SU-DHL-6 (cell line): ENCODE results near the gene RAPGEFL1.

Source experiments
- H2AFZ ChIP-seq: fragments of 200-600 bp; sonication (generic); 2 replicates; pipeline ENCODE4 v1.6.1; 2014; ENCODE audit warnings: low read depth, mild to moderate bottlenecking, moderate library complexity, mixed read lengths, antibody characterized with exemption, low read length; ENCODE audit not compliant: severe bottlenecking
- H3F3A ChIP-seq: fragments of 200-600 bp; shearing (Covaris generic); 2 replicates; pipeline ENCODE4 v1.6.0; 2016; ENCODE audit warnings: antibody characterized with exemption, mild to moderate bottlenecking; ENCODE audit not compliant: insufficient read depth
- H3K27ac ChIP-seq: fragments of 200-600 bp; sonication (generic); 2 replicates; pipeline ENCODE4 v1.5.1; 2016; ENCODE audit warnings: low read depth, mild to moderate bottlenecking, low read length, moderate library complexity, mixed read lengths
- H3K27me3 ChIP-seq: fragments of 200-600 bp; sonication (generic), shearing (Covaris generic); 2 replicates; pipeline ENCODE4 v1.6.0; 2014; ENCODE audit warnings: mild to moderate bottlenecking, low read length
- H3K36me3 ChIP-seq: fragments of 200-600 bp; sonication (generic); 2 replicates; pipeline ENCODE4 v1.6.1; 2014; ENCODE audit warnings: mild to moderate bottlenecking, low read length, mixed read lengths
- H3K4me2 ChIP-seq: fragments of 300-600, 200-600 bp; shearing (Covaris generic), sonication (generic); 2 replicates; pipeline ENCODE4 v1.6.0; 2014; ENCODE audit warnings: low read length, low read depth, mild to moderate bottlenecking; ENCODE audit not compliant: poor library complexity, severe bottlenecking
- H3K4me3 ChIP-seq: fragments of 200-600 bp; sonication (generic); 2 replicates; pipeline ENCODE4 v1.5.1; 2014; ENCODE audit warnings: antibody characterized with exemption, low read length, mild to moderate bottlenecking, mixed read lengths; ENCODE audit not compliant: insufficient read depth, poor library complexity, severe bottlenecking
- H3K79me2 ChIP-seq: fragments of 200-600 bp; sonication (generic); 2 replicates; pipeline ENCODE4 v1.6.1; 2014; ENCODE audit warnings: mild to moderate bottlenecking, low read length, moderate library complexity; ENCODE audit not compliant: insufficient read depth
- H3K9ac ChIP-seq: fragments of 200-600 bp; sonication (generic); 2 replicates; pipeline ENCODE4 v1.7.0; 2014; ENCODE audit warnings: mild to moderate bottlenecking, low read length
- H3K9me2 ChIP-seq: fragments of 200-600 bp; sonication (generic); replicated peaks from 2 replicates; pipeline ENCODE4 v1.6.1; 2014; ENCODE audit warnings: low read length; ENCODE audit not compliant: insufficient read depth
- H3K9me3 ChIP-seq: fragments of 200-600 bp; sonication (generic); 2 replicates; pipeline ENCODE4 v1.6.1; 2014; ENCODE audit warnings: low read length, mixed read lengths; ENCODE audit not compliant: insufficient read depth
- H4K20me1 ChIP-seq: fragments of 200-600 bp; sonication (generic); 2 replicates; pipeline ENCODE4 v1.6.1; 2014; ENCODE audit warnings: low read depth, mild to moderate bottlenecking, antibody characterized with exemption, low read length, moderate library complexity, mixed read lengths
- EZH2phosphoT487 ChIP-seq: fragments of 200-600 bp; sonication (generic), shearing (Covaris generic); conservative IDR thresholded peaks from 2 replicates; pipeline ENCODE4 v1.6.1; 2018; ENCODE audit warnings: mild to moderate bottlenecking, antibody characterized with exemption, low read length, moderate library complexity, mixed read lengths
- TF ChIP-seq, protein P1 (sequence below): fragments of 200-600 bp; sonication (generic); IDR thresholded peaks from one replicate; pipeline ENCODE4 v1.5.1; 2017; ENCODE audit warnings: antibody characterized with exemption, mild to moderate bottlenecking, low read length, moderate library complexity; ENCODE audit not compliant: insufficient read depth, poor library complexity, severe bottlenecking

RAPGEFL1 gene, protein sequence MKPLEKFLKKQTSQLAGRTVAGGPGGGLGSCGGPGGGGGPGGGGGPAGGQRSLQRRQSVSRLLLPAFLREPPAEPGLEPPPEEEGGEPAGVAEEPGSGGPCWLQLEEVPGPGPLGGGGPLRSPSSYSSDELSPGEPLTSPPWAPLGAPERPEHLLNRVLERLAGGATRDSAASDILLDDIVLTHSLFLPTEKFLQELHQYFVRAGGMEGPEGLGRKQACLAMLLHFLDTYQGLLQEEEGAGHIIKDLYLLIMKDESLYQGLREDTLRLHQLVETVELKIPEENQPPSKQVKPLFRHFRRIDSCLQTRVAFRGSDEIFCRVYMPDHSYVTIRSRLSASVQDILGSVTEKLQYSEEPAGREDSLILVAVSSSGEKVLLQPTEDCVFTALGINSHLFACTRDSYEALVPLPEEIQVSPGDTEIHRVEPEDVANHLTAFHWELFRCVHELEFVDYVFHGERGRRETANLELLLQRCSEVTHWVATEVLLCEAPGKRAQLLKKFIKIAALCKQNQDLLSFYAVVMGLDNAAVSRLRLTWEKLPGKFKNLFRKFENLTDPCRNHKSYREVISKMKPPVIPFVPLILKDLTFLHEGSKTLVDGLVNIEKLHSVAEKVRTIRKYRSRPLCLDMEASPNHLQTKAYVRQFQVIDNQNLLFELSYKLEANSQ

DNA sequence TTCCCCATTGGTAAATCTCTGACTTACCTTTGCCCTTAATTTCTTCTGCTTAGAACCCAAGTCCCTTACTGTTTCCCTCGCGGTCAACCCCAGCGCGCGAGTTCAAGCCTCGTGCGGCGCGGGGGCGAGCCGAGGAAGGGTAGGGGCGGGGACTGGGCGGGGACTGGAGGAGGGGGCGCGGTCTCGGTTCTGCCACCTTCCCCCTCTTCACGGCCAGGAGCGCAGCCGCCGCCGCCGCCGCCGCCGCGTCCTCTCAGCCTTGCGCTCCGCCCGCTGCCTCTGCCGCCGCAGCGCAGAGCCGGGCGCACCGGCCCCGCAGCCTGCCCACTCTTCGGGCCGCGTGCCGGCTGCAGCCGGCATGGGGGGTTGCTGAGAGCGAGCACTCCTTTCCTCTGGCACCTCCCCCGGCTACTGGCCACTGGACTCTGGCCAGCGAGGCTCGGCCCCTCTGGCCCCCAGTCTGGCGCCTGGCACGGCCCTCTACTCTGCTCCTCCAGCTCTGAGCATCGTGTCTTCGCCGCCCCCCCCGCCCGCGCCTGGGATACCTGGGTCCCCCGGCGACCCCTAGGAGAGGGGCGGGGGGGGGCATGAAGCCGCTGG is at the start of gene RAPGEFL1:
RAPGEFL1 (plus strand) TSS at position 196 of the 600 bp plus-strand sequence; CDS start at position 588, 392 bp downstream.
- Histone ChIP-seq H3K4me3 (peak within 1 kb of the TSS; percentile 28), H4K20me1 (no peaks in the 10 kb centered on the region), H3K9ac (peak within 1 kb of the TSS; percentile 34), H3K27me3 (no peaks in the 10 kb centered on the region), H3K36me3 (peaks cover 3% of the 10 kb centered on the region; the same call in 1 of the 2 replicates), H2AFZ (no peak within 1 kb of the TSS), H3K4me2 (peak within 1 kb of the TSS; percentile 47), H3K9me2 (no peaks in the 10 kb centered on the region), H3F3A (no peaks in the 10 kb centered on the region), H3K9me3 (no peaks in the 10 kb centered on the region), H3K27ac (no peak within 1 kb of the TSS), H3K79me2 (no peaks in the 10 kb centered on the region)
- no peak for TF ChIP-seq EZH2phosphoT487
- TF ChIP-seq, protein P1, sequence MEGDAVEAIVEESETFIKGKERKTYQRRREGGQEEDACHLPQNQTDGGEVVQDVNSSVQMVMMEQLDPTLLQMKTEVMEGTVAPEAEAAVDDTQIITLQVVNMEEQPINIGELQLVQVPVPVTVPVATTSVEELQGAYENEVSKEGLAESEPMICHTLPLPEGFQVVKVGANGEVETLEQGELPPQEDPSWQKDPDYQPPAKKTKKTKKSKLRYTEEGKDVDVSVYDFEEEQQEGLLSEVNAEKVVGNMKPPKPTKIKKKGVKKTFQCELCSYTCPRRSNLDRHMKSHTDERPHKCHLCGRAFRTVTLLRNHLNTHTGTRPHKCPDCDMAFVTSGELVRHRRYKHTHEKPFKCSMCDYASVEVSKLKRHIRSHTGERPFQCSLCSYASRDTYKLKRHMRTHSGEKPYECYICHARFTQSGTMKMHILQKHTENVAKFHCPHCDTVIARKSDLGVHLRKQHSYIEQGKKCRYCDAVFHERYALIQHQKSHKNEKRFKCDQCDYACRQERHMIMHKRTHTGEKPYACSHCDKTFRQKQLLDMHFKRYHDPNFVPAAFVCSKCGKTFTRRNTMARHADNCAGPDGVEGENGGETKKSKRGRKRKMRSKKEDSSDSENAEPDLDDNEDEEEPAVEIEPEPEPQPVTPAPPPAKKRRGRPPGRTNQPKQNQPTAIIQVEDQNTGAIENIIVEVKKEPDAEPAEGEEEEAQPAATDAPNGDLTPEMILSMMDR = no peak

DNA sequence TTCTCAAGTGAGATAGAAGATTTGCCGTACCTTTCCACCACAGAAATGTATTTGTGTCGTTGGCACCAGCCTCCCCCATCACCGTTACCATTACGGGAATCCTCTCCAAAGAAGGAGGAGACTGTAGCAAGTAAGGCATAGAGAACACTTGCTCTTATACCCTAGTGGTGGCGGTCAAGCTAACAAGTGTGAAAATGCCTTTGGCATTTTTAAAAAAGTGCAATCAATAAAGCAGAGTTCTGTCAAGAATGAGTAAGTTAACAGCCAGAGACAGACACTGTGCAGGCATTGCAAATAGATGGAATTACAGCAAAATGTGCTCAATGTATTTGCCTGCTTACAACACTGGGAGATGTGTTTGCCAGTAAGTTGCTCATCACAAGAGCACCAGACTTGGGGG is 47.8 kb upstream of the RAPGEFL1 start:
- no peak overlapping the region for H3K9ac ChIP-seq
- H3K36me3 ChIP-seq = peaks cover 59% of the 10 kb centered on the region
- H3K9me2 ChIP-seq = no peaks in the 10 kb centered on the region
- H3K4me3 ChIP-seq = no peak overlapping the region
- H3K27ac ChIP-seq = no peak overlapping the region
- H3F3A ChIP-seq = peaks cover 9% of the 10 kb centered on the region; the same call in 1 of the 2 replicates
- H3K27me3 ChIP-seq = no peaks in the 10 kb centered on the region
- H4K20me1 ChIP-seq = peaks cover 4% of the 10 kb centered on the region; the same call in 1 of the 2 replicates
- no peak overlapping the region for H2AFZ ChIP-seq
- no peaks in the 10 kb centered on the region for H3K9me3 ChIP-seq
- no peak for TF ChIP-seq EZH2phosphoT487
- TF ChIP-seq, protein P1 = no peak
- H3K4me2 ChIP-seq = no peak overlapping the region
- peaks cover 41% of the 10 kb centered on the region for H3K79me2 ChIP-seq

DNA sequence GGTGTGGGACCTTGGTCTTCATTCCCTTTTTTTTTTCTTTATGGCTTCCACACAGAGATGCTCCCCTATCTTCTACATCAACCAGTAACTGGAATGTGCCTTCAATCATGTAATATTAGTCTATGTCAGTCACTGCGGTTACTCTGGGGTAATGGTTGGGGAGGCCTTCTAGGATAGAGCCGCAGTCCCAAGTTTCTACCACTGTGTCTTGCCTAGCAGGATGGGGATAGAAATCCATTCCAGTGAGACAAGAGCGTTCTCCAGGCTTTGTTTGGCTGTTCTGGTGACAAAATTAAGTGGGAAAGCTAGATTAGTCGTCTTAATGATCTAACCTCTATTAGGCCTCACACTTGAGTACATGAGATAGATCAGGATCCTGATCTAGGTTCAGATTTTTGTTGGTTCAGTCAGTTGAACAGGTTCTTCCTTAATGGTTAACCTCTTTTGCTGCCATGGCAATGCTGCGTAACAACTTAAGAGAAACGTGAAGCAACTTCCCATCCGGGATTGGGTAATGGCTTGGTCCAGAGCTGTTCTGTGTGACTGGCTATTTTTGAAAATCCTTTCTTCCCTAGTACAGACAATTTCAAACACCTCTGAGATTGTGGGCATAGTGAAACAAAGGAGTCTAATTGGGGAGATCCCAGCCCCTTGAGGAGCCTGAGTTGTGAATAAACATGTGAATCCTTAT is 46.8 kb upstream of the RAPGEFL1 start:
- peaks cover 11% of the 10 kb centered on the region; the same call in 1 of the 2 replicates for H3F3A ChIP-seq
- H3K4me3 ChIP-seq = no peak overlapping the region
- no peaks in the 10 kb centered on the region for H3K27me3 ChIP-seq
- H3K4me2 ChIP-seq = no peak overlapping the region
- no peaks in the 10 kb centered on the region for H3K9me3 ChIP-seq
- peaks cover 64% of the 10 kb centered on the region for H3K36me3 ChIP-seq
- no peak overlapping the region for H3K9ac ChIP-seq
- TF ChIP-seq, protein P1 = no peak
- no peak for TF ChIP-seq EZH2phosphoT487
- no peak overlapping the region for H3K27ac ChIP-seq
- peaks cover 31% of the 10 kb centered on the region for H3K79me2 ChIP-seq
- H4K20me1 ChIP-seq = no peaks in the 10 kb centered on the region
- no peaks in the 10 kb centered on the region for H3K9me2 ChIP-seq
- no peak overlapping the region for H2AFZ ChIP-seq
